Endothelial cell of umbilical vein (primary cell): Measurements from ENCODE around the gene CCDC196.

Experiments
- EZH2 ChIP-seq: IDR thresholded peaks from 2 replicates; pipeline ENCODE4 v1.6.1; 2012; ENCODE audit warnings: borderline replicate concordance, low read depth, mild to moderate bottlenecking, moderate library complexity, low read length, inconsistent platforms; ENCODE audit not compliant: severe bottlenecking
- FOS ChIP-seq: IDR thresholded peaks from 2 replicates; pipeline ENCODE4 v1.6.1; 2011; ENCODE audit warnings: mild to moderate bottlenecking, low read length, moderate library complexity, borderline replicate concordance; ENCODE audit not compliant: insufficient read depth
- JUN ChIP-seq: IDR thresholded peaks from 2 replicates; pipeline ENCODE4 v1.6.1; 2011; ENCODE audit warnings: borderline replicate concordance, low read depth; ENCODE audit not compliant: insufficient read length, insufficient read depth
- MYC ChIP-seq: IDR thresholded peaks from one replicate; pipeline ENCODE4 v1.6.1; 2011; ENCODE audit warnings: mild to moderate bottlenecking, low read depth, low read length
- POLR2A ChIP-seq: IDR thresholded peaks from 2 replicates; pipeline ENCODE4 v1.6.1; 2012; ENCODE audit warnings: low read depth, mild to moderate bottlenecking, control low read depth, low read length
- POLR2AphosphoS5 ChIP-seq: IDR thresholded peaks from 2 replicates; pipeline ENCODE4 v1.6.1; 2012; ENCODE audit warnings: low read depth, mild to moderate bottlenecking, control low read depth, low read length, moderate library complexity; ENCODE audit not compliant: insufficient read depth
- TF ChIP-seq, protein P1 (sequence below), 2 donors: IDR thresholded peaks; 1 replicate in 1 of 2; 2 replicates in 1 of 2; pipeline ENCODE4 v1.5.1; 2011; ENCODE audit warnings: low read length in 2 of 2, mild to moderate bottlenecking in 2 of 2, moderate library complexity in 2 of 2, control low read depth in 1 of 2, inconsistent platforms in 1 of 2, low read depth in 1 of 2; ENCODE audit not compliant: insufficient read depth in 1 of 2; ENCODE audit errors: extremely low read depth in 1 of 2
- TF ChIP-seq, protein P2 (sequence below): IDR thresholded peaks from 2 replicates; pipeline ENCODE4 v1.6.1; 2011; ENCODE audit not compliant: insufficient read depth, insufficient read length

DNA sequence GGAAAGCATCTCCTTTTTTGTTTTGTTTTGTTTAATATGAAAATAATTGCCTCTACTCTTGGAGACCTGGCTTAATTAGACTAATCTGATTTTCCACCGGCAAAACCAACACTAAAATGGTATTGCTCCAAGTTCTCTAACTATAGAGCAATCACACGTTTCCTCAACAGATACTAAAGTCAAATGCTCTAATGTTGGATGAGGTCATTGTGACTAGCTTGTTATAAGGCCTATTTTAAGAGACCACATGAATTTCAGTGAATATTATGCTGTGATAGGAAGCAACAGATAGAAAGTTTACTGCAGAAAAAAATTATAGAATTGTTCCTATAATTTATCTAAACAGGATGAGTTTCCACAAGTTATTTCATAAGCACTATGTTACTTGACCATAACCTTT lies 3.3 kb upstream of the CCDC196 start:
- TF ChIP-seq, protein P1, sequence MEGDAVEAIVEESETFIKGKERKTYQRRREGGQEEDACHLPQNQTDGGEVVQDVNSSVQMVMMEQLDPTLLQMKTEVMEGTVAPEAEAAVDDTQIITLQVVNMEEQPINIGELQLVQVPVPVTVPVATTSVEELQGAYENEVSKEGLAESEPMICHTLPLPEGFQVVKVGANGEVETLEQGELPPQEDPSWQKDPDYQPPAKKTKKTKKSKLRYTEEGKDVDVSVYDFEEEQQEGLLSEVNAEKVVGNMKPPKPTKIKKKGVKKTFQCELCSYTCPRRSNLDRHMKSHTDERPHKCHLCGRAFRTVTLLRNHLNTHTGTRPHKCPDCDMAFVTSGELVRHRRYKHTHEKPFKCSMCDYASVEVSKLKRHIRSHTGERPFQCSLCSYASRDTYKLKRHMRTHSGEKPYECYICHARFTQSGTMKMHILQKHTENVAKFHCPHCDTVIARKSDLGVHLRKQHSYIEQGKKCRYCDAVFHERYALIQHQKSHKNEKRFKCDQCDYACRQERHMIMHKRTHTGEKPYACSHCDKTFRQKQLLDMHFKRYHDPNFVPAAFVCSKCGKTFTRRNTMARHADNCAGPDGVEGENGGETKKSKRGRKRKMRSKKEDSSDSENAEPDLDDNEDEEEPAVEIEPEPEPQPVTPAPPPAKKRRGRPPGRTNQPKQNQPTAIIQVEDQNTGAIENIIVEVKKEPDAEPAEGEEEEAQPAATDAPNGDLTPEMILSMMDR (IDR thresholded peaks at IDR 0.05; ENCODE audit: extremely low read depth in 1 of 2, insufficient read depth in 1 of 2, low read depth in 1 of 2, low read length in 2 of 2), result no peak
- TF ChIP-seq POLR2AphosphoS5 (no peak), EZH2 (no peak), FOS (no peak), POLR2A (no peak), JUN (no peak), MYC (no peak)
- TF ChIP-seq, protein P2, sequence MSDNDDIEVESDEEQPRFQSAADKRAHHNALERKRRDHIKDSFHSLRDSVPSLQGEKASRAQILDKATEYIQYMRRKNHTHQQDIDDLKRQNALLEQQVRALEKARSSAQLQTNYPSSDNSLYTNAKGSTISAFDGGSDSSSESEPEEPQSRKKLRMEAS, result no peak
